DND-41 (cell line): ENCODE data around the gene NOS1AP.

Source experiments
- CTCF ChIP-seq: IDR thresholded peaks from 2 replicates; pipeline ENCODE4 v1.5.1; 2012; ENCODE audit warnings: borderline replicate concordance, low read length, moderate library complexity, mild to moderate bottlenecking; ENCODE audit not compliant: poor library complexity, severe bottlenecking; ENCODE audit errors: extremely low read depth
- EZH2 ChIP-seq: IDR thresholded peaks from 3 replicates; pipeline ENCODE4 v1.6.1; 2012; ENCODE audit warnings: borderline replicate concordance, low read depth, mild to moderate bottlenecking, moderate library complexity, low read length, inconsistent platforms; ENCODE audit not compliant: severe bottlenecking

- TF ChIP-seq CTCF (no peak), EZH2 (no peak)
Measured at GRCh38 chr1:162388615-162389014, 319.1 kb downstream of the NOS1AP start.
